Muscle layer of colon (tissue), 2 donors: ENCODE results near the gene AQP2.
"Not testable (repeated sequence)": the region's sequence is repeated elsewhere in the genome, so short reads cannot be mapped to it uniquely, and the experiment has no call there.

ENCODE experiments used
- H3K27ac ChIP-seq: one replicate; pipeline ENCODE4 v1.7.0; 2013; ENCODE audit warnings: low read depth, mild to moderate bottlenecking, low read length, moderate library complexity
- H3K27me3 ChIP-seq, 2 donors: one replicate each; pipeline ENCODE4 v1.7.0; 2013; ENCODE audit warnings: low read length in 2 of 2, mild to moderate bottlenecking in 2 of 2; ENCODE audit not compliant: insufficient read depth in 2 of 2, control insufficient read depth in 1 of 2
- H3K36me3 ChIP-seq: one replicate; pipeline ENCODE4 v1.7.0; 2013; ENCODE audit warnings: mild to moderate bottlenecking, low read length; ENCODE audit not compliant: insufficient read depth
- H3K4me1 ChIP-seq: one replicate; pipeline ENCODE4 v1.7.0; 2013; ENCODE audit warnings: mild to moderate bottlenecking, low read length; ENCODE audit not compliant: insufficient read depth
- H3K4me3 ChIP-seq, 2 donors: one replicate each; pipeline ENCODE4 v1.7.0; 2013; ENCODE audit warnings: low read length in 2 of 2, low read depth in 1 of 2, mild to moderate bottlenecking in 1 of 2, moderate library complexity in 1 of 2
- H3K9ac ChIP-seq: one replicate; pipeline ENCODE4 v1.7.0; 2013; ENCODE audit warnings: low read length
- H3K9me3 ChIP-seq: one replicate; pipeline ENCODE4 v1.7.0; 2013; ENCODE audit warnings: mild to moderate bottlenecking, low read length
- donor health status: abdominal sarcoma.
- donor health status: Adenocarcinoma of cecum.

Gene AQP2

GRCh38 chr12:49979016-49979586 lies 28.6 kb downstream of the AQP2 start:
- Histone ChIP-seq H3K9ac (no peak overlapping the region), H3K4me3 (no peak overlapping the region), H3K4me1 (peaks cover 41% of the 10 kb centered on the region), H3K27ac (no peak overlapping the region), H3K9me3 (no peaks in the 10 kb centered on the region), H3K27me3 (no peaks in the 10 kb centered on the region), H3K36me3 (no peaks in the 10 kb centered on the region)

GRCh38 chr12:49979791-49980190 lies 29.3 kb downstream of the AQP2 start:
- no peak overlapping the region for H3K27ac ChIP-seq
- no peak overlapping the region for H3K9ac ChIP-seq
- H3K4me1 ChIP-seq: peaks cover 41% of the 10 kb centered on the region
- H3K36me3 ChIP-seq: no peaks in the 10 kb centered on the region
- no peaks in the 10 kb centered on the region for H3K9me3 ChIP-seq
- H3K27me3 ChIP-seq: no peaks in the 10 kb centered on the region
- no peak overlapping the region for H3K4me3 ChIP-seq

GRCh38 chr12:49980501-49981349 lies 30.2 kb downstream of the AQP2 start:
- Histone ChIP-seq H3K27ac (no peak overlapping the region), H3K4me3 (no peak overlapping the region), H3K36me3 (no peaks in the 10 kb centered on the region), H3K9ac (no peak overlapping the region), H3K4me1 (peaks cover 41% of the 10 kb centered on the region), H3K27me3 (no peaks in the 10 kb centered on the region), H3K9me3 (no peaks in the 10 kb centered on the region)

- H3K27ac ChIP-seq: peak overlapping the region; percentile 57
- peaks cover 52% of the 10 kb centered on the region for H3K4me1 ChIP-seq
These were observed 31.9 kb downstream of the AQP2 start for GRCh38 chr12:49982246-49983087.

GRCh38 chr12:49983892-49984291 lies 33.4 kb downstream of the AQP2 start:
- Histone ChIP-seq H3K27me3 (no peaks in the 10 kb centered on the region), H3K4me3 (peak overlapping the region; percentile 8 to 12), H3K9ac (peak overlapping the region; percentile 17), H3K36me3 (no peaks in the 10 kb centered on the region), H3K4me1 (peaks cover 65% of the 10 kb centered on the region), H3K27ac (peak overlapping the region; percentile 72), H3K9me3 (no peaks in the 10 kb centered on the region)

More at GRCh38 chr12:49982246-49983087, 31.9 kb downstream of the AQP2 start:
- H3K9ac ChIP-seq: no peak overlapping the region
- no peak overlapping the region for H3K4me3 ChIP-seq
- H3K27me3 ChIP-seq: no peaks in the 10 kb centered on the region
- no peaks in the 10 kb centered on the region for H3K9me3 ChIP-seq
- no peaks in the 10 kb centered on the region for H3K36me3 ChIP-seq

GRCh38 chr12:49984476-49985359 lies 34.2 kb downstream of the AQP2 start:
- H3K27me3 ChIP-seq: no peaks in the 10 kb centered on the region
- no peaks in the 10 kb centered on the region for H3K9me3 ChIP-seq
- H3K9ac ChIP-seq: no peak overlapping the region
- peaks cover 66% of the 10 kb centered on the region for H3K4me1 ChIP-seq
- peak overlapping the region in 1 of 2 donors; percentile 8 for H3K4me3 ChIP-seq
- peak overlapping the region; percentile 72 for H3K27ac ChIP-seq
- H3K36me3 ChIP-seq: no peaks in the 10 kb centered on the region

GRCh38 chr12:49985981-49986380 lies 35.4 kb downstream of the AQP2 start:
- H3K36me3 ChIP-seq: no peaks in the 10 kb centered on the region
- no peaks in the 10 kb centered on the region for H3K9me3 ChIP-seq
- H3K27me3 ChIP-seq: no peaks in the 10 kb centered on the region
- no peak overlapping the region for H3K4me3 ChIP-seq
- no peak overlapping the region for H3K27ac ChIP-seq
- H3K4me1 ChIP-seq: peaks cover 66% of the 10 kb centered on the region
- no peak overlapping the region for H3K9ac ChIP-seq

GRCh38 chr12:49986476-49986875 lies 35.9 kb downstream of the AQP2 start:
- not testable (repeated sequence) for H3K4me3 ChIP-seq, H3K9ac ChIP-seq, H3K27me3 ChIP-seq, H3K36me3 ChIP-seq, H3K9me3 ChIP-seq, H3K27ac ChIP-seq
- peaks cover 66% of the 10 kb centered on the region for H3K4me1 ChIP-seq

- Histone ChIP-seq H3K9me3 (no peaks in the 10 kb centered on the region), H3K4me1 (peaks cover 54% of the 10 kb centered on the region), H3K27me3 (no peaks in the 10 kb centered on the region), H3K9ac (no peak overlapping the region), H3K27ac (peak overlapping the region; percentile 35), H3K36me3 (peaks cover 4% of the 10 kb centered on the region), H3K4me3 (no peak overlapping the region)
These were observed 37.2 kb downstream of the AQP2 start for GRCh38 chr12:49987625-49988303.

GRCh38 chr12:49989400-49989799 lies 38.9 kb downstream of the AQP2 start:
- H3K4me1 ChIP-seq: peaks cover 41% of the 10 kb centered on the region
- not testable (repeated sequence) for H3K27me3 ChIP-seq, H3K9ac ChIP-seq, H3K9me3 ChIP-seq, H3K36me3 ChIP-seq, H3K27ac ChIP-seq, H3K4me3 ChIP-seq
